SK-N-SH (cell line): ENCODE results near the gene KRT3. TPM values are rescaled to one million over a fixed set of nuclear protein-coding genes. Genes with fewer than 3 reads are reported as not detected.

ENCODE experiments used
- CTCF ChIA-PET: fragments of 300-600, 350-600 bp; formaldehyde crosslinking; extraction: SDS; loops from one replicate; lab custom pipeline; 2021; lab: Yijun Ruan, JAX
- POLR2A ChIA-PET: fragments of 350-600 bp; sonication (Branson Sonifier 250); formaldehyde crosslinking; extraction: SDS; loops from one replicate; lab custom pipeline; 2020; ENCODE audit warnings: antibody characterized with exemption, inconsistent platforms; lab: Yijun Ruan, JAX
- DNase-seq: peaks from one replicate; pipeline ENCODE4 v3.0.0; 2012
- H2AFZ ChIP-seq: fragments of 200-600 bp; sonication (generic); 2 replicates; pipeline ENCODE4 v1.8.1; 2016; ENCODE audit warnings: antibody characterized with exemption, mild to moderate bottlenecking, low read depth
- H3F3A ChIP-seq: fragments of 200-600 bp; sonication (generic); replicated peaks from 2 replicates; pipeline ENCODE3; 2016; ENCODE audit warnings: antibody characterized with exemption, mild to moderate bottlenecking; ENCODE audit not compliant: insufficient read depth
- H3K27ac ChIP-seq, 2 experiments: fragments of 200-500 bp in 1 of 2; fragments of 200-600 bp in 1 of 2; sonication (Bioruptor generic) in 1 of 2; sonication (generic), shearing (Covaris generic) in 1 of 2; 2 replicates each; pipeline versions ENCODE4 v1.5.1 to v1.6.1; 2014 to 2016; ENCODE audit warnings: low read depth in 2 of 2, inconsistent platforms in 1 of 2, low read length in 1 of 2, mild to moderate bottlenecking in 1 of 2, mixed read lengths in 1 of 2
- H3K27me3 ChIP-seq: fragments of 200-600 bp; sonication (generic), shearing (Covaris generic); 2 replicates; pipeline ENCODE4 v1.6.1; 2016; ENCODE audit warnings: mixed run types; ENCODE audit not compliant: insufficient read depth
- H3K36me3 ChIP-seq, 2 experiments: fragments of 200-500 bp in 1 of 2; fragments of 200-600 bp in 1 of 2; sonication (Bioruptor generic) in 1 of 2; sonication (generic) in 1 of 2; replicated peaks in 1 of 2; 2 replicates each; pipeline versions ENCODE3 to v1.5.1; 2014 to 2016; ENCODE audit warnings: low read length in 1 of 2, mild to moderate bottlenecking in 1 of 2; ENCODE audit not compliant: insufficient read depth in 2 of 2, control insufficient read depth in 1 of 2
- H3K4me1 ChIP-seq, 2 experiments: fragments of 200-500 bp in 1 of 2; fragments of 200-600 bp in 1 of 2; sonication (Bioruptor generic) in 1 of 2; sonication (generic), shearing (Covaris generic) in 1 of 2; 2 replicates each; pipeline versions ENCODE4 v1.5.1 to v1.6.1; 2014 to 2016; ENCODE audit warnings: low read depth in 1 of 2, low read length in 1 of 2, mixed run types in 1 of 2; ENCODE audit not compliant: insufficient read depth in 2 of 2, control insufficient read depth in 1 of 2
- H3K4me2 ChIP-seq: fragments of 200-600 bp; sonication (generic), shearing (Covaris generic); 2 replicates; pipeline ENCODE4 v1.6.1; 2017; ENCODE audit warnings: mixed run types
- H3K4me3 ChIP-seq, 2 experiments: fragments of 200-500 bp in 1 of 2; fragments of 200-600 bp in 1 of 2; sonication (Bioruptor generic) in 1 of 2; sonication (generic), shearing (Covaris generic) in 1 of 2; 2 replicates each; pipeline versions ENCODE4 v1.5.1 to v1.8.1; 2014 to 2016; ENCODE audit warnings: low read depth in 2 of 2, inconsistent platforms in 1 of 2, low read length in 1 of 2, mild to moderate bottlenecking in 1 of 2, mixed read lengths in 1 of 2, moderate library complexity in 1 of 2
- H3K79me2 ChIP-seq: fragments of 200-600 bp; sonication (generic); 2 replicates; pipeline ENCODE4 v1.8.1; 2017; ENCODE audit warnings: mild to moderate bottlenecking; ENCODE audit not compliant: insufficient read depth
- H3K9ac ChIP-seq: fragments of 200-600 bp; sonication (generic); 2 replicates; pipeline ENCODE4 v1.6.1; 2017; ENCODE audit warnings: mixed run types
- H3K9me2 ChIP-seq: fragments of 200-600 bp; sonication (generic); 2 replicates; pipeline ENCODE4 v1.6.1; 2017; ENCODE audit warnings: mixed run types
- H3K9me3 ChIP-seq: fragments of 200-600 bp; sonication (generic); 2 replicates; pipeline ENCODE4 v1.6.1; 2017; ENCODE audit warnings: mixed run types, mild to moderate bottlenecking, moderate library complexity
- H4K20me1 ChIP-seq: fragments of 200-600 bp; sonication (generic); 2 replicates; pipeline ENCODE4 v1.6.1; 2017; ENCODE audit warnings: mild to moderate bottlenecking, mixed run types; ENCODE audit not compliant: insufficient read depth
- CTCF ChIP-seq: fragments of 200-600 bp; sonication (generic); IDR thresholded peaks from 2 replicates; pipeline ENCODE4 v1.6.1; 2017; ENCODE audit warnings: antibody characterized with exemption, mild to moderate bottlenecking, moderate library complexity
- EP300 ChIP-seq, 2 experiments: IDR thresholded peaks; 2 replicates each; pipeline versions ENCODE4 v1.4.0 to v1.6.1; 2012; ENCODE audit warnings: borderline replicate concordance in 1 of 2, low read depth in 1 of 2, low read length in 1 of 2
- IRF3 ChIP-seq: fragments of 150-350 bp; IDR thresholded peaks from 2 replicates; pipeline ENCODE4 v1.6.1; 2016; ENCODE audit warnings: mild to moderate bottlenecking, low read depth, low read length
- REST ChIP-seq: IDR thresholded peaks from 2 replicates; pipeline ENCODE4 v1.6.1; 2012; ENCODE audit warnings: mild to moderate bottlenecking, low read depth, low read length, moderate library complexity
- RFX5 ChIP-seq: IDR thresholded peaks from 2 replicates; pipeline ENCODE4 v1.6.1; 2012; ENCODE audit warnings: mild to moderate bottlenecking, improper control_type of control experiment, low read length
- WGBS: methylation state at CpG from one replicate; pipeline ENCODE4 v1.1.6; 2017; ENCODE audit warnings: low lambda C conversion rate; 5-methylcytosine and 5-hydroxymethylcytosine counted together
- polyA plus RNA-seq, 3 experiments: library from polyadenylated mRNA; depleted of rRNA; stranded (reverse); fragments of >200 nt; gene quantifications; 2 replicates each; pipeline ENCODE4 v1.2.3, GENCODE V29; 2012

Gene KRT3
- polyA plus RNA-seq, 1 of the 3 experiments (the other 2 are of a cell fraction): not detected

GRCh38 chr12:52791271-52792184 is 4.4 kb downstream of the KRT3 start:
- no peak overlapping the region for H3K27ac ChIP-seq
- no peaks in the 10 kb centered on the region for H3K36me3 ChIP-seq
- DNase-seq: no peak
- no peak overlapping the region for H3K4me3 ChIP-seq
- WGBS: 50% methylated on average over 11 of the region's 12 CpGs
- H3K4me2 ChIP-seq: no peak overlapping the region
- no peak for TF ChIP-seq REST
- no peak for TF ChIP-seq CTCF
- no peak for TF ChIP-seq IRF3
- TF ChIP-seq RFX5: no peak
- no peak for TF ChIP-seq EP300 (IDR thresholded peaks at IDR 0.05; ENCODE audit: borderline replicate concordance in 1 of 2, low read depth in 1 of 2, low read length in 1 of 2)
- H3K79me2 ChIP-seq: no peaks in the 10 kb centered on the region
- H3K9ac ChIP-seq: no peak overlapping the region
- H3K9me2 ChIP-seq: no peaks in the 10 kb centered on the region
- H3K4me1 ChIP-seq: no peaks in the 10 kb centered on the region
- ChIA-PET POLR2A (no interaction called here), CTCF (interaction anchor here (0.6 to 2.5 kb wide), 3 partner anchors 13 to 190 kb away, joined by 3 to 6 read pairs (median 3); no protein-coding TSS in a partner anchor)
- no peaks in the 10 kb centered on the region for H4K20me1 ChIP-seq
- no peaks in the 10 kb centered on the region for H3F3A ChIP-seq
- peaks cover 18% of the 10 kb centered on the region; the same call in 1 of the 2 replicates for H3K27me3 ChIP-seq
- no peaks in the 10 kb centered on the region for H3K9me3 ChIP-seq
- no peak overlapping the region for H2AFZ ChIP-seq
